NB4 (cell line): Measurements from ENCODE around the gene NTRK2.

Experiments
- CTCF ChIP-seq: IDR thresholded peaks from one replicate; pipeline ENCODE4 v1.5.1; 2012; ENCODE audit warnings: low read depth, low read length
- MAX ChIP-seq: IDR thresholded peaks from 2 replicates; pipeline ENCODE4 v1.6.1; 2011; ENCODE audit warnings: low read depth, low read length
- MYC ChIP-seq: IDR thresholded peaks from 2 replicates; pipeline ENCODE4 v1.6.1; 2011; ENCODE audit warnings: low read depth, low read length
- POLR2A ChIP-seq: IDR thresholded peaks from 2 replicates; pipeline ENCODE4 v1.6.1; 2011; ENCODE audit warnings: mild to moderate bottlenecking; ENCODE audit not compliant: insufficient read length; ENCODE audit errors: extremely low read depth

DNA sequence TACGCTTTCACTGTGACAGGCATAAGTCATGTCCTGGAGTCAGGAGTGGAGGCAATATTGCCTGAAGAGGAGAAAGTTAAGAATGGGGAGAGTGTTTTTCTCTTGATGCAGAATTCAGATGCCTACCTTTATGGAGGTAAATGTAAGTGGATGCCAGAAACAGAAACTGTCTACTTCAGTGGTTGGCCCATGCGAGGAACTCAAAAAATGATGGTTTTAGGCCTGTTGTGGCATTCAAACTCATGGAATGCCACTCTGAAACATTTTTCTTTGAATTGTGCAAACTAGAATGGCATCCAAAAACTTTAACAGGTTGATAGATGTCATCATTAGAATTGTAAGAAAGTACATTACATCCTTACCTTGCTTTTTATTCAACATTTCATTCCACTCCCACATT lies 47.7 kb upstream of the NTRK2 start:
- TF ChIP-seq CTCF (no peak), POLR2A (no peak), MAX (no peak), MYC (no peak)
